Measurements from ENCODE around the gene ZDHHC11B. TPM values are rescaled to one million over a fixed set of nuclear protein-coding genes. Genes with fewer than 3 reads are reported as not detected.
"Not testable (repeated sequence)": the region's sequence is repeated elsewhere in the genome, so short reads cannot be mapped to it uniquely, and the experiment has no call there.

Gene ZDHHC11B
- total and polyA plus RNA-seq, 2 experiments from 2014 or later: not detected

DNA sequence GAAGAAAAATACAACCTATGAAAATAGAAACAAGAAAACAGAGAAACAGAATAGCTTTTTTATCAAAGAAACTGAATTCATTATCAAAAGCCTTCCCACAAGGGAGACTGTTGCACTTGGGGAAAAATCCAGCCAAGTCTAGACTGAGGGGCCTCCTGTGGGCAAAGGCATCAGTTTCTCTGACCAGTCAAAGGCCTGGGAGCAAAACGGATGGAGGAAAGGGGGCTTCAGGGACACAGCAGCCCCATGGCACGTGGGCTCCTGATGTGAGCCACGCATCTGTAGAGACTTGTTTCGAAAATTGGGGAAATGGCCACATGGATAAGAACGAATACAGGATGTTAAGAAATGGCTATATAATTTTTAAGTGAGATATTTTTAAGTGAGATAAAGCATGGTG, 21.1 kb downstream of the ZDHHC11B start:
- H3K27ac ChIP-seq: no peak overlapping the region
- no peaks in the 10 kb centered on the region for H3K4me1 ChIP-seq (ENCODE audit: insufficient read depth)
- no peak overlapping the region for H2AFZ ChIP-seq
- H3K79me2 ChIP-seq (ENCODE audit: insufficient read depth): no peaks in the 10 kb centered on the region
- H4K20me1 ChIP-seq (ENCODE audit: insufficient read depth): no peaks in the 10 kb centered on the region
- no peak overlapping the region for H3K9ac ChIP-seq
- no peak for DNase-seq
- no peaks in the 10 kb centered on the region for H3F3A ChIP-seq (ENCODE audit: insufficient read depth)
- in situ Hi-C loops (cut with MboI): no loop called here
- WGBS, 2 experiments (ENCODE audit: low coverage in 1 of 2, low lambda C conversion rate in 2 of 2, missing lambda C conversion rate in 2 of 2): 31 to 34% methylated on average over 5 of the region's 5 CpGs
- no peak overlapping the region for H3K4me2 ChIP-seq (ENCODE audit: unreplicated experiment)
- H3K9me3 ChIP-seq (ENCODE audit: low read depth): no peaks in the 10 kb centered on the region
- H3K27me3 ChIP-seq (replicated peaks; ENCODE audit: insufficient read depth): peaks cover 11% of the 10 kb centered on the region; the same call in 1 of the 2 replicates
- no peak overlapping the region for H3K4me3 ChIP-seq
- no peaks in the 10 kb centered on the region for H3K36me3 ChIP-seq (ENCODE audit: low read depth)
- TF ChIP-seq EZH2 (IDR thresholded peaks at IDR 0.05; ENCODE audit: insufficient read depth, poor library complexity, severe bottlenecking) (no peak), EZH2phosphoT487 (IDR thresholded peaks at IDR 0.05; ENCODE audit: insufficient read depth, low read depth) (no peak)
- no peaks in the 10 kb centered on the region for H3K9me2 ChIP-seq (ENCODE audit: insufficient read depth)

DNA sequence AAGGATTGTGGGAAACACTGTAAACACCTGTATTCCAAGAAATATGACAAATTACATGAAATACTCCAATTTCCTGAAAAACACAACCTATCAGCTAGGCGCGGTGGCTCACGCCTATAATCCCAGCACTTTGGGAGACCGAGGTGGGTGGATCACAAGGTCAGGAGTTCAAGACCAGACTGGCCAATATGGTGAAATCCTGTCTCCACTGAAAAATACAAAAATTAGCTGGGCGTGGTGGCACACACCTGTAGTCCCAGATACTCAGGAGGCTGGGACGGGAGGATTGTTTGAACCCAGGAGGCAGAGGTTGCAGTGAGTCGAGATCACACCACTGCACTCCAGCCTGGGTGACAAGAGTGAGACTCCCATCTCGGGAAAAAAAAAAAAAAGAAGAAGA, 21.5 kb downstream of the ZDHHC11B start:
- H3K4me1 ChIP-seq (ENCODE audit: insufficient read depth); H3K9me2 ChIP-seq (ENCODE audit: insufficient read depth); H3K9ac ChIP-seq; H3K79me2 ChIP-seq (ENCODE audit: insufficient read depth); H3K9me3 ChIP-seq (ENCODE audit: low read depth); H4K20me1 ChIP-seq (ENCODE audit: insufficient read depth); H3K36me3 ChIP-seq (ENCODE audit: low read depth); DNase-seq; H3K4me2 ChIP-seq (ENCODE audit: unreplicated experiment); H3F3A ChIP-seq (ENCODE audit: insufficient read depth); H2AFZ ChIP-seq; H3K4me3 ChIP-seq; H3K27ac ChIP-seq; in situ Hi-C loops (cut with MboI): not testable (repeated sequence)
- peaks cover 11% of the 10 kb centered on the region; the same call in 1 of the 2 replicates for H3K27me3 ChIP-seq (replicated peaks; ENCODE audit: insufficient read depth)
- whole genome bisulfite sequencing, 2 experiments (ENCODE audit: low coverage in 1 of 2, low lambda C conversion rate in 2 of 2, missing lambda C conversion rate in 2 of 2): 53 to 59% methylated on average over 8 of the region's 8 CpGs

DNA sequence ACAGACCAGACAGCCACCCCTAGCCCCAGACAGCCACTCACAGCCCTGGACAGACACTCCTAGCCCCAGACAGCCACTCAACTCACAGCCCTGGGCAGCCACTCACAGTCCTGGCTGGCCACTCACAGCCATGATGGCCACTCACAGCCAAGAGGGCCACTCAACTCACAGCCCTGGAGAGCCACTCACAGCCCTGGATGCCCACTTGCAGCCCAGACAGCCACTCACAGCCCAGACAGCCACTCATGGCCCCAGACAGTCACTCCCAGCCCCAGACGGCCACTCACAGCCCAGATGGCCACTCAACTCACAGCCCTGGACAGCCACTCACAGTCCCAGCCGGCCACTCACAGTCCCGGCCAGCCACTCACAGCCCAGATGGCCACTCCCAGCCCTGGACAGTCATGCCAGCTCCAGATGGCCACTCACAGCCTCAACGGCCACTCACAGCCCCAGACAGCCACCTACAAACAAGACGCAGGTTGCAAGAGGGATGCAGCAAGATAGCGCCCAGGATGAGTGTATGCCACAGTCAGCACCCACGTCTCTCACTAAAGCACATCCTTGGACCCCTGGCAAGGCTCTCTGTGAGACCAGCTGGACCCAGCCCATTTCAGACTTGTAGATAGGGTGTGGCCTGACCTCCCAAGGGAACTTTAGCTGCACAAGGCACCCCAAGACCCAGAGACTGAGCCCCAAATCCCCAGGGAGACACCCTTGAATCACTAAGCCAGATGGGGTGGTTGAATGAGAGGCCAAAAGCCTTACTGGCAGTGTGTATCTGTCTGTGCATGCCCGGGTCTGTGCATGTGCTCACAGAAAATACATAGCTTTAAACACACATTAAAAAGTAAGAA, 22.4 kb downstream of the ZDHHC11B start:
- Histone ChIP-seq H3K9ac (no peak overlapping the region), H2AFZ (no peak overlapping the region), H3K36me3 (ENCODE audit: low read depth) (no peaks in the 10 kb centered on the region), H3K4me3 (no peak overlapping the region), H3K79me2 (ENCODE audit: insufficient read depth) (no peaks in the 10 kb centered on the region), H3K27ac (no peak overlapping the region), H3K4me1 (ENCODE audit: insufficient read depth) (no peaks in the 10 kb centered on the region), H3K27me3 (replicated peaks; ENCODE audit: insufficient read depth) (peaks cover 18% of the 10 kb centered on the region), H3K9me3 (ENCODE audit: low read depth) (no peaks in the 10 kb centered on the region), H3K9me2 (ENCODE audit: insufficient read depth) (no peaks in the 10 kb centered on the region), H3K4me2 (ENCODE audit: unreplicated experiment) (no peak overlapping the region), H4K20me1 (ENCODE audit: insufficient read depth) (no peaks in the 10 kb centered on the region), H3F3A (ENCODE audit: insufficient read depth) (no peaks in the 10 kb centered on the region)
- whole genome bisulfite sequencing, 2 experiments (ENCODE audit: low coverage in 1 of 2, low lambda C conversion rate in 2 of 2, missing lambda C conversion rate in 2 of 2): 42 to 46% methylated on average over 8 of the region's 8 CpGs
- TF ChIP-seq EZH2phosphoT487 (IDR thresholded peaks at IDR 0.05; ENCODE audit: insufficient read depth, low read depth) (no peak), EZH2 (IDR thresholded peaks at IDR 0.05; ENCODE audit: insufficient read depth, poor library complexity, severe bottlenecking) (no peak)
- in situ Hi-C loops (cut with MboI): no loop called here
- no peak for DNase-seq

DNA sequence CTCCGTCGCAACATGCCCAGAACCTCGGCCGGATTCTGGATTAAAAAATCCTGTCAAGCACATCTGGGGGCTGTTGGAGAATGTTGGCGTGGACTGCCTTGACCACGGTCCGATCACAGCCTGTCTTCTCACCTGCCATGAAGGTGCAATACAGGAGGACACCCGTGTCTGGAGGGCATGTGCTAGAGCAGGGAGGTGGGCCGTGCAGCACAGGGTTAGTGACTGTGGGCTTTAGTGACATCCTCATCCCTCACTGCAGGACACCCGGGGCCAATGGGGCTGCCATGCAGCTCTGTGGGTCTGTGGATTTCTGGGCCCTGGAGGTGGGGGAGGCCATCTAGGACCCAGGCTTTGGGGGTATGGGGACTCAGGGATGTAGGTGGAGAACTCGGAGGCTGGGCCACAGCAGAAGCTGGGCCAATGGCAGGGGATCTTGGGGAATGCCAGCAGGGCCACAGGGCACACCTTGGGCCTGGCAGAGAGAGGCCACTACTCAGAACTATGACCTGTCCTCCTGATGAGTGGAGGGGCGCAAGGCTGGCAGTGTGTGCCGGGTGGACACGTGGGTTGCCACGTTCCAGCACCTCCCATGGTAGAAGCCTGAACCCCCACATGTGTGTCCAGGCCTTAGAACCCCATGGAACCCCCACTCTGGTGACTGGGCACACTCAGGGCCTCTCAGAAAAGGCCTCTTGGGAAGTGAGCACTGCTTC, 23.3 kb downstream of the ZDHHC11B start:
- 55 to 59% methylated on average over 15 of the region's 15 CpGs for WGBS, 2 experiments (ENCODE audit: low coverage in 1 of 2, low lambda C conversion rate in 2 of 2, missing lambda C conversion rate in 2 of 2)
- H3K4me3 ChIP-seq: no peak overlapping the region
- H3K9ac ChIP-seq: no peak overlapping the region
- in situ Hi-C loops (cut with MboI): no loop called here
- H3K27ac ChIP-seq: no peak overlapping the region
- H3K27me3 ChIP-seq (replicated peaks; ENCODE audit: insufficient read depth): peaks cover 18% of the 10 kb centered on the region
- no peaks in the 10 kb centered on the region for H3F3A ChIP-seq (ENCODE audit: insufficient read depth)
- H3K4me2 ChIP-seq (ENCODE audit: unreplicated experiment): no peak overlapping the region
- H4K20me1 ChIP-seq (ENCODE audit: insufficient read depth): no peaks in the 10 kb centered on the region
- H3K79me2 ChIP-seq (ENCODE audit: insufficient read depth): no peaks in the 10 kb centered on the region
- no peak for DNase-seq
- H3K4me1 ChIP-seq (ENCODE audit: insufficient read depth): no peaks in the 10 kb centered on the region
- no peaks in the 10 kb centered on the region for H3K9me2 ChIP-seq (ENCODE audit: insufficient read depth)
- H3K36me3 ChIP-seq (ENCODE audit: low read depth): no peaks in the 10 kb centered on the region
- TF ChIP-seq EZH2phosphoT487 (IDR thresholded peaks at IDR 0.05; ENCODE audit: insufficient read depth, low read depth) (no peak), EZH2 (IDR thresholded peaks at IDR 0.05; ENCODE audit: insufficient read depth, poor library complexity, severe bottlenecking) (no peak)
- H2AFZ ChIP-seq: no peak overlapping the region
- H3K9me3 ChIP-seq (ENCODE audit: low read depth): no peaks in the 10 kb centered on the region
